H9 (cell line): ENCODE measurements around the gene FANK1. TPM values are rescaled to one million over a fixed set of nuclear protein-coding genes. Genes with fewer than 3 reads are reported as not detected.

Experiments
- DNase-seq: peaks from one replicate; pipeline ENCODE4 v3.0.0-alpha.2; 2017
- H2AFZ ChIP-seq: one replicate; pipeline ENCODE4 v1.6.1; 2013; ENCODE audit warnings: mild to moderate bottlenecking, low read length, control low read depth, moderate library complexity
- H2AK5ac ChIP-seq: 2 replicates; pipeline ENCODE4 v1.6.1; 2013; ENCODE audit warnings: low read length, control low read depth, mixed read lengths; ENCODE audit not compliant: insufficient read length
- H2BK120ac ChIP-seq: one replicate; pipeline ENCODE4 v1.6.1; 2013; ENCODE audit warnings: low read depth, mild to moderate bottlenecking, low read length, control low read depth, inconsistent platforms; ENCODE audit not compliant: poor library complexity, severe bottlenecking
- H2BK12ac ChIP-seq: 2 replicates; pipeline ENCODE4 v1.6.1; 2013; ENCODE audit warnings: low read length, control low read depth, mixed read lengths, low read depth; ENCODE audit not compliant: insufficient read length
- H2BK15ac ChIP-seq: 2 replicates; pipeline ENCODE4 v1.6.1; 2013; ENCODE audit warnings: low read depth, low read length, control low read depth
- H2BK20ac ChIP-seq: one replicate; pipeline ENCODE4 v1.6.1; 2013; ENCODE audit warnings: low read depth, mild to moderate bottlenecking, low read length, control low read depth, inconsistent platforms; ENCODE audit not compliant: poor library complexity, severe bottlenecking
- H2BK5ac ChIP-seq: 2 replicates; pipeline ENCODE4 v1.6.1; 2013; ENCODE audit warnings: low read length, control low read depth, mixed read lengths; ENCODE audit not compliant: insufficient read length
- H3K14ac ChIP-seq: 2 replicates; pipeline ENCODE4 v1.6.1; 2013; ENCODE audit warnings: low read length, control low read depth; ENCODE audit not compliant: insufficient read depth
- H3K18ac ChIP-seq: 2 replicates; pipeline ENCODE4 v1.6.1; 2013; ENCODE audit warnings: low read depth, mild to moderate bottlenecking, mixed read lengths, low read length, control low read depth; ENCODE audit not compliant: insufficient read length
- H3K23ac ChIP-seq: 2 replicates; pipeline ENCODE4 v1.6.1; 2013; ENCODE audit warnings: low read length, control low read depth, mixed read lengths, low read depth; ENCODE audit not compliant: insufficient read length
- H3K23me2 ChIP-seq: 2 replicates; pipeline ENCODE4 v1.6.1; 2013; ENCODE audit warnings: low read depth, mild to moderate bottlenecking, mixed read lengths, low read length, control low read depth; ENCODE audit not compliant: insufficient read length, poor library complexity, severe bottlenecking
- H3K27ac ChIP-seq: 2 replicates; pipeline ENCODE4 v1.5.1; 2013; ENCODE audit warnings: low read length, control low read depth, mixed read lengths, low read depth; ENCODE audit not compliant: insufficient read length
- H3K27me3 ChIP-seq: 2 replicates; pipeline ENCODE4 v1.6.1; 2013; ENCODE audit warnings: low read length, control low read depth, inconsistent platforms; ENCODE audit not compliant: insufficient read depth
- H3K4ac ChIP-seq: 2 replicates; pipeline ENCODE4 v1.6.1; 2013; ENCODE audit warnings: low read depth, mild to moderate bottlenecking, control low read depth, inconsistent platforms, low read length, moderate library complexity
- H3K4me1 ChIP-seq: 2 replicates; pipeline ENCODE4 v1.6.1; 2013; ENCODE audit warnings: low read length, control low read depth, inconsistent platforms; ENCODE audit not compliant: insufficient read depth
- H3K4me2 ChIP-seq: 2 replicates; pipeline ENCODE4 v1.6.1; 2013; ENCODE audit warnings: low read length, control low read depth, mixed read lengths; ENCODE audit not compliant: insufficient read length, insufficient read depth
- H3K56ac ChIP-seq: 2 replicates; pipeline ENCODE4 v1.6.1; 2013; ENCODE audit warnings: low read depth, mild to moderate bottlenecking, mixed read lengths, low read length, control low read depth; ENCODE audit not compliant: insufficient read length
- H3K79me1 ChIP-seq: 2 replicates; pipeline ENCODE4 v1.6.1; 2013; ENCODE audit warnings: low read depth, mild to moderate bottlenecking, moderate library complexity, low read length, control low read depth, inconsistent platforms; ENCODE audit not compliant: insufficient read depth, poor library complexity, severe bottlenecking
- H3K79me2 ChIP-seq: 2 replicates; pipeline ENCODE4 v1.6.1; 2013; ENCODE audit warnings: low read length, control low read depth, inconsistent platforms; ENCODE audit not compliant: insufficient read depth
- H3K9ac ChIP-seq: 2 replicates; pipeline ENCODE4 v1.6.1; 2013; ENCODE audit warnings: low read length, control low read depth, mixed read lengths; ENCODE audit not compliant: insufficient read length; ENCODE audit errors: extremely low read depth
- H3K9me3 ChIP-seq: one replicate; pipeline ENCODE4 v1.6.1; 2013; ENCODE audit warnings: low read depth, low read length, inconsistent platforms; ENCODE audit not compliant: control insufficient read depth
- H3T11ph ChIP-seq: one replicate; pipeline ENCODE4 v1.6.1; 2013; ENCODE audit warnings: mild to moderate bottlenecking, low read length, control low read depth, inconsistent platforms
- H4K20me1 ChIP-seq: one replicate; pipeline ENCODE4 v1.6.1; 2013; ENCODE audit not compliant: control insufficient read depth, insufficient read length, insufficient read depth
- H4K5ac ChIP-seq: 2 replicates; pipeline ENCODE4 v1.6.1; 2013; ENCODE audit warnings: low read depth, mild to moderate bottlenecking, mixed read lengths, low read length, control low read depth; ENCODE audit not compliant: insufficient read length
- H4K8ac ChIP-seq: replicated peaks from 2 replicates; pipeline ENCODE4 v1.6.1; 2013; ENCODE audit warnings: low read length, control low read depth, mixed read lengths, low read depth; ENCODE audit not compliant: insufficient read length
- H4K91ac ChIP-seq: 2 replicates; pipeline ENCODE4 v1.6.1; 2013; ENCODE audit warnings: low read depth, mild to moderate bottlenecking, moderate library complexity, mixed read lengths, low read length, control low read depth; ENCODE audit not compliant: insufficient read length
- H3K27ac Mint-ChIP-seq, 3 experiments: 2 replicates in 2 of 3; 3 replicates in 1 of 3; pipeline ENCODE4 v1.8.0; 2020 to 2021; ENCODE audit warnings: mixed read lengths in 3 of 3, mild to moderate bottlenecking in 1 of 3, moderate library complexity in 1 of 3
- H3K27me3 Mint-ChIP-seq: 2 replicates; pipeline ENCODE4 v1.8.0; 2021; ENCODE audit warnings: low read depth, mild to moderate bottlenecking, moderate library complexity, mixed read lengths
- H3K36me3 Mint-ChIP-seq, 3 experiments: 2 replicates in 2 of 3; 3 replicates in 1 of 3; pipeline ENCODE4 v1.8.0; 2020 to 2021; ENCODE audit warnings: low read depth in 3 of 3, mixed read lengths in 3 of 3; ENCODE audit not compliant: insufficient read depth in 1 of 3
- H3K4me1 Mint-ChIP-seq, 2 experiments: 2 replicates each; pipeline ENCODE4 v1.8.0; 2020; ENCODE audit warnings: mixed read lengths in 2 of 2
- H3K4me3 Mint-ChIP-seq, 2 experiments: 2 replicates in 1 of 2; 3 replicates in 1 of 2; pipeline ENCODE4 v1.8.0; 2020 to 2021; ENCODE audit warnings: mild to moderate bottlenecking in 2 of 2, mixed read lengths in 2 of 2, moderate library complexity in 1 of 2
- H3K9me3 Mint-ChIP-seq, 2 experiments: 2 replicates in 1 of 2; 3 replicates in 1 of 2; pipeline ENCODE4 v1.8.0; 2020; ENCODE audit warnings: mild to moderate bottlenecking in 2 of 2, mixed read lengths in 2 of 2, moderate library complexity in 1 of 2
- CTCF ChIP-seq: fragments of 200-600 bp; sonication (generic); conservative IDR thresholded peaks from 3 replicates; pipeline ENCODE4 v1.8.0; 2021; ENCODE audit warnings: antibody characterized with exemption, mild to moderate bottlenecking
- WGBS: extraction: QIAGEN DNeasy Blood & Tissue Kit; methylation state at CpG from one replicate; pipeline ENCODE4 v1.1.7; 2013; ENCODE audit warnings: missing lambda C conversion rate, low lambda C conversion rate, mixed read lengths; ENCODE audit not compliant: insufficient read length; ENCODE audit errors: extremely low coverage; 5-methylcytosine and 5-hydroxymethylcytosine counted together
- total RNA-seq: library from RNA; stranded (reverse); gene quantifications from 2 replicates; pipeline ENCODE4 v1.2.1, GENCODE V29; 2021

Gene FANK1
- total RNA-seq, 1 experiment from 2014 or later: 0.68 TPM

GRCh38 chr10:126001576-126001975 lies 105.2 kb downstream of the FANK1 start:
- Histone ChIP-seq H3K56ac (no peak overlapping the region), H3K23me2 (no peaks in the 10 kb centered on the region), H4K8ac (no peak overlapping the region), H3K27ac (no peak overlapping the region), H3T11ph (no peak overlapping the region), H2AK5ac (no peak overlapping the region), H3K79me2 (no peaks in the 10 kb centered on the region), H2BK5ac (no peak overlapping the region), H3K4me1 (no peaks in the 10 kb centered on the region), H4K91ac (no peak overlapping the region), H3K27me3 (no peaks in the 10 kb centered on the region), H2AFZ (no peak overlapping the region), H3K79me1 (no peaks in the 10 kb centered on the region), H3K9ac (no peak overlapping the region), H2BK12ac (no peak overlapping the region), H3K14ac (no peak overlapping the region), H3K23ac (no peak overlapping the region), H4K20me1 (no peaks in the 10 kb centered on the region), H3K4me2 (no peak overlapping the region), H2BK120ac (no peak overlapping the region), H2BK15ac (no peak overlapping the region), H2BK20ac (no peak overlapping the region), H3K4ac (no peak overlapping the region), H3K18ac (no peak overlapping the region), H4K5ac (no peak overlapping the region), H3K9me3 (no peaks in the 10 kb centered on the region)
- WGBS: no CpG with 5 or more reads among the region's 2 CpGs
- DNase-seq: no peak
- TF ChIP-seq CTCF: no peak
- H3K27ac Mint-ChIP-seq: no peak overlapping the region
- H3K4me1 Mint-ChIP-seq: peaks cover 0 to 5% of the 10 kb centered on the region in 2 experiments; a peak in 1 of 4 replicates
- no peaks in the 10 kb centered on the region for H3K36me3 Mint-ChIP-seq
- no peaks in the 10 kb centered on the region for H3K27me3 Mint-ChIP-seq
- H3K4me3 Mint-ChIP-seq: no peak overlapping the region
- H3K9me3 Mint-ChIP-seq: no peaks in the 10 kb centered on the region
